SK-N-SH (cell line): ENCODE data around the gene ISLR. TPM values are rescaled to one million over a fixed set of nuclear protein-coding genes. Genes with fewer than 3 reads are reported as not detected.

Source experiments
- CTCF ChIA-PET: fragments of 300-600, 350-600 bp; formaldehyde crosslinking; extraction: SDS; loops from one replicate; lab custom pipeline; 2021; lab: Yijun Ruan, JAX
- POLR2A ChIA-PET: fragments of 350-600 bp; sonication (Branson Sonifier 250); formaldehyde crosslinking; extraction: SDS; loops from one replicate; lab custom pipeline; 2020; ENCODE audit warnings: antibody characterized with exemption, inconsistent platforms; lab: Yijun Ruan, JAX
- DNase-seq: peaks from one replicate; pipeline ENCODE4 v3.0.0; 2012
- H2AFZ ChIP-seq: fragments of 200-600 bp; sonication (generic); 2 replicates; pipeline ENCODE4 v1.8.1; 2016; ENCODE audit warnings: antibody characterized with exemption, mild to moderate bottlenecking, low read depth
- H3F3A ChIP-seq: fragments of 200-600 bp; sonication (generic); replicated peaks from 2 replicates; pipeline ENCODE3; 2016; ENCODE audit warnings: antibody characterized with exemption, mild to moderate bottlenecking; ENCODE audit not compliant: insufficient read depth
- H3K27ac ChIP-seq, 2 experiments: fragments of 200-500 bp in 1 of 2; fragments of 200-600 bp in 1 of 2; sonication (Bioruptor generic) in 1 of 2; sonication (generic), shearing (Covaris generic) in 1 of 2; 2 replicates each; pipeline versions ENCODE4 v1.5.1 to v1.6.1; 2014 to 2016; ENCODE audit warnings: low read depth in 2 of 2, inconsistent platforms in 1 of 2, low read length in 1 of 2, mild to moderate bottlenecking in 1 of 2, mixed read lengths in 1 of 2
- H3K27me3 ChIP-seq: fragments of 200-600 bp; sonication (generic), shearing (Covaris generic); 2 replicates; pipeline ENCODE4 v1.6.1; 2016; ENCODE audit warnings: mixed run types; ENCODE audit not compliant: insufficient read depth
- H3K36me3 ChIP-seq, 2 experiments: fragments of 200-500 bp in 1 of 2; fragments of 200-600 bp in 1 of 2; sonication (Bioruptor generic) in 1 of 2; sonication (generic) in 1 of 2; replicated peaks in 1 of 2; 2 replicates each; pipeline versions ENCODE3 to v1.5.1; 2014 to 2016; ENCODE audit warnings: low read length in 1 of 2, mild to moderate bottlenecking in 1 of 2; ENCODE audit not compliant: insufficient read depth in 2 of 2, control insufficient read depth in 1 of 2
- H3K4me1 ChIP-seq, 2 experiments: fragments of 200-500 bp in 1 of 2; fragments of 200-600 bp in 1 of 2; sonication (Bioruptor generic) in 1 of 2; sonication (generic), shearing (Covaris generic) in 1 of 2; 2 replicates each; pipeline versions ENCODE4 v1.5.1 to v1.6.1; 2014 to 2016; ENCODE audit warnings: low read depth in 1 of 2, low read length in 1 of 2, mixed run types in 1 of 2; ENCODE audit not compliant: insufficient read depth in 2 of 2, control insufficient read depth in 1 of 2
- H3K4me2 ChIP-seq: fragments of 200-600 bp; sonication (generic), shearing (Covaris generic); 2 replicates; pipeline ENCODE4 v1.6.1; 2017; ENCODE audit warnings: mixed run types
- H3K4me3 ChIP-seq, 2 experiments: fragments of 200-500 bp in 1 of 2; fragments of 200-600 bp in 1 of 2; sonication (Bioruptor generic) in 1 of 2; sonication (generic), shearing (Covaris generic) in 1 of 2; 2 replicates each; pipeline versions ENCODE4 v1.5.1 to v1.8.1; 2014 to 2016; ENCODE audit warnings: low read depth in 2 of 2, inconsistent platforms in 1 of 2, low read length in 1 of 2, mild to moderate bottlenecking in 1 of 2, mixed read lengths in 1 of 2, moderate library complexity in 1 of 2
- H3K79me2 ChIP-seq: fragments of 200-600 bp; sonication (generic); 2 replicates; pipeline ENCODE4 v1.8.1; 2017; ENCODE audit warnings: mild to moderate bottlenecking; ENCODE audit not compliant: insufficient read depth
- H3K9ac ChIP-seq: fragments of 200-600 bp; sonication (generic); 2 replicates; pipeline ENCODE4 v1.6.1; 2017; ENCODE audit warnings: mixed run types
- H3K9me2 ChIP-seq: fragments of 200-600 bp; sonication (generic); 2 replicates; pipeline ENCODE4 v1.6.1; 2017; ENCODE audit warnings: mixed run types
- H3K9me3 ChIP-seq: fragments of 200-600 bp; sonication (generic); 2 replicates; pipeline ENCODE4 v1.6.1; 2017; ENCODE audit warnings: mixed run types, mild to moderate bottlenecking, moderate library complexity
- H4K20me1 ChIP-seq: fragments of 200-600 bp; sonication (generic); 2 replicates; pipeline ENCODE4 v1.6.1; 2017; ENCODE audit warnings: mild to moderate bottlenecking, mixed run types; ENCODE audit not compliant: insufficient read depth
- ELF1 ChIP-seq: IDR thresholded peaks from 2 replicates; pipeline ENCODE4 v1.4.0; 2012
- FOSL2 ChIP-seq: IDR thresholded peaks from 2 replicates; pipeline ENCODE4 v1.4.0; 2012; ENCODE audit warnings: low read depth, mild to moderate bottlenecking, moderate library complexity, borderline replicate concordance
- FOXM1 ChIP-seq: IDR thresholded peaks from 2 replicates; pipeline ENCODE4 v1.4.0; 2012; ENCODE audit warnings: low read depth, mild to moderate bottlenecking
- JUND ChIP-seq: IDR thresholded peaks from 2 replicates; pipeline ENCODE4 v1.4.0; 2012
- MEF2A ChIP-seq: IDR thresholded peaks from 2 replicates; pipeline ENCODE4 v1.4.0; 2012; ENCODE audit warnings: low read depth, borderline replicate concordance
- MXI1 ChIP-seq: IDR thresholded peaks from 2 replicates; pipeline ENCODE4 v1.6.1; 2012; ENCODE audit warnings: mild to moderate bottlenecking, low read depth, low read length, improper control_type of control experiment
- NFIC ChIP-seq: IDR thresholded peaks from 2 replicates; pipeline ENCODE4 v1.4.0; 2012; ENCODE audit warnings: borderline replicate concordance
- POLR2AphosphoS5 ChIP-seq: IDR thresholded peaks from 2 replicates; pipeline ENCODE4 v1.6.1; 2012; ENCODE audit warnings: low read depth, low read length
- RCOR1 ChIP-seq: fragments of 150-350 bp; IDR thresholded peaks from 2 replicates; pipeline ENCODE4 v1.6.1; 2017; ENCODE audit warnings: antibody characterized with exemption, low read length
- SMC3 ChIP-seq: IDR thresholded peaks from 2 replicates; pipeline ENCODE4 v1.6.1; 2012; ENCODE audit warnings: low read depth, low read length, improper control_type of control experiment
- TAF1 ChIP-seq: IDR thresholded peaks from 2 replicates; pipeline ENCODE4 v1.6.1; 2012; ENCODE audit warnings: low read depth, mild to moderate bottlenecking, low read length, moderate library complexity, borderline replicate concordance
- TCF12 ChIP-seq: IDR thresholded peaks from 2 replicates; pipeline ENCODE4 v1.4.0; 2012
- YY1 ChIP-seq: IDR thresholded peaks from 2 replicates; pipeline ENCODE4 v1.4.0; 2012; ENCODE audit warnings: low read depth, mild to moderate bottlenecking
- WGBS: methylation state at CpG from one replicate; pipeline ENCODE4 v1.1.6; 2017; ENCODE audit warnings: low lambda C conversion rate; 5-methylcytosine and 5-hydroxymethylcytosine counted together
- polyA plus RNA-seq, 3 experiments: library from polyadenylated mRNA; depleted of rRNA; stranded (reverse); fragments of >200 nt; gene quantifications; 2 replicates each; pipeline ENCODE4 v1.2.3, GENCODE V29; 2012
- TF ChIP-seq, protein P1 (sequence below): IDR thresholded peaks from 2 replicates; pipeline ENCODE4 v1.4.0; 2012; ENCODE audit warnings: low read depth, borderline replicate concordance
- TF ChIP-seq, protein P2 (sequence below): IDR thresholded peaks from 2 replicates; pipeline ENCODE4 v1.4.0; 2012; ENCODE audit warnings: low read depth

ISLR gene
- polyA plus RNA-seq, 1 of the 3 experiments (the other 2 are of a cell fraction): 7.3 TPM

DNA sequence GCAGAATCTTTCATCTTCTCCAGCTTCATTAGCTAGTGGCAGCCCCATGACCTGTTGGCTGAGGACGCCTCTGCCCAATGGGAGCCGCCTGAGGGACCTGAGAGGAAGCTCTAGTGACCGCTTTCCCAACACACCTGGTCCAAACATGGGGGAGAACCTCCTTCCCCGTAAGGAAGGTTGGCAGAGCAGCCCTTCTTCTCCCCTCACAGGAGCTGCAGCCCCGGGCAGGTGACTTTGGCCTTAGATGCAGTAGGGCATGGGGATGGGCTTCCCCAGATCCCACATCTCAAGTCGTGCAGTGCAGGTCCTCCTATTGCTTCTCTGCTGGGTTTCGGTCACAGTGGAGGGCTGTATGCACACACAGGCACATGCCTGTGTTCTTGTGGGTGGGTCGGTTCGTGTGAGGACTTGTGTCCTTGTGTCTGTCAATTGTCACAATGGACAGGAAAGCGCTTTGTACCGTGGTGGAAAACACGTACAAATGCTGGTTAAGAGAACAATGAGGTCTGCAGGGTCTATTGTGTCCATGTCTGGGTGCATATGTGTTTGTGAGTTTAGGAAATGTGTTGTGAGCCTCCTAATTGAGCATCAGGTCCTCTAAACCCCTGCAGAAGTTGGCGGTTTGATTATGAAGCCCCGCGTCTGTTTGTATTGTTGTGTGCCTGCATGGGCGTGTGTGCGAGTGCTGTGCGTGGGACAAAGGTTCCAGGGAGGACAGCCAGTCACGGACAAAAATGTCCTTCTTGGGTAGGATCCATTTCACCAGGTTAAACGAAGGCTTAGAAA, 41.7 kb upstream of the ISLR start:
- no peak overlapping the region for H3K27ac ChIP-seq
- H2AFZ ChIP-seq: no peak overlapping the region
- H3K79me2 ChIP-seq: no peaks in the 10 kb centered on the region
- H3K9me3 ChIP-seq: no peaks in the 10 kb centered on the region
- H3K27me3 ChIP-seq: peaks cover 32% of the 10 kb centered on the region
- H3F3A ChIP-seq: no peaks in the 10 kb centered on the region
- CTCF ChIA-PET: interaction anchor here (0.7 to 2.4 kb wide), 8 partner anchors 11 to 191 kb away, joined by 3 to 16 read pairs (median 4); partner anchors contain the start of gene STRA6
- TF ChIP-seq RCOR1 (no peak), JUND (no peak), MXI1 (no peak), POLR2AphosphoS5 (no peak), NFIC (no peak), FOSL2 (no peak), SMC3 (no peak), TAF1 (no peak), FOXM1 (no peak), ELF1 (no peak), TCF12 (no peak), YY1 (no peak), MEF2A (no peak)
- TF ChIP-seq, protein P1, sequence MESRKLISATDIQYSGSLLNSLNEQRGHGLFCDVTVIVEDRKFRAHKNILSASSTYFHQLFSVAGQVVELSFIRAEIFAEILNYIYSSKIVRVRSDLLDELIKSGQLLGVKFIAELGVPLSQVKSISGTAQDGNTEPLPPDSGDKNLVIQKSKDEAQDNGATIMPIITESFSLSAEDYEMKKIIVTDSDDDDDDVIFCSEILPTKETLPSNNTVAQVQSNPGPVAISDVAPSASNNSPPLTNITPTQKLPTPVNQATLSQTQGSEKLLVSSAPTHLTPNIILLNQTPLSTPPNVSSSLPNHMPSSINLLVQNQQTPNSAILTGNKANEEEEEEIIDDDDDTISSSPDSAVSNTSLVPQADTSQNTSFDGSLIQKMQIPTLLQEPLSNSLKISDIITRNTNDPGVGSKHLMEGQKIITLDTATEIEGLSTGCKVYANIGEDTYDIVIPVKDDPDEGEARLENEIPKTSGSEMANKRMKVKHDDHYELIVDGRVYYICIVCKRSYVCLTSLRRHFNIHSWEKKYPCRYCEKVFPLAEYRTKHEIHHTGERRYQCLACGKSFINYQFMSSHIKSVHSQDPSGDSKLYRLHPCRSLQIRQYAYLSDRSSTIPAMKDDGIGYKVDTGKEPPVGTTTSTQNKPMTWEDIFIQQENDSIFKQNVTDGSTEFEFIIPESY: no peak
- TF ChIP-seq, protein P2, sequence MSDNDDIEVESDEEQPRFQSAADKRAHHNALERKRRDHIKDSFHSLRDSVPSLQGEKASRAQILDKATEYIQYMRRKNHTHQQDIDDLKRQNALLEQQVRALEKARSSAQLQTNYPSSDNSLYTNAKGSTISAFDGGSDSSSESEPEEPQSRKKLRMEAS: no peak
- TF ChIP-seq, all 33 proteins: peak for 0
- H3K9ac ChIP-seq: no peak overlapping the region
- no peaks in the 10 kb centered on the region for H3K9me2 ChIP-seq
- H3K4me2 ChIP-seq: no peak overlapping the region
- DNase-seq: no peak
- H3K4me3 ChIP-seq: no peak overlapping the region
- no peaks in the 10 kb centered on the region for H3K36me3 ChIP-seq
- POLR2A ChIA-PET: no interaction called here
- WGBS: 96% methylated on average over 19 of the region's 20 CpGs
- H3K4me1 ChIP-seq: peaks cover 2 to 32% of the 10 kb centered on the region in 2 experiments; a peak in 2 of 4 replicates
- no peaks in the 10 kb centered on the region for H4K20me1 ChIP-seq
